K562 (cell line): Measurements from ENCODE around the gene PBRM1. TPM values are rescaled to one million over a fixed set of nuclear protein-coding genes. Genes with fewer than 3 reads are reported as not detected.

ENCODE experiments used
- ATAC-seq: fragments of 200-7000 bp; cut with Tn5 transposase; 3 replicates; pipeline ENCODE4 v1.9.1; 2020; ENCODE audit warnings: moderate library complexity
- BruUV-seq: library from RNA; stranded (reverse); fragments of 400-500 nt; replicated peaks from 2 replicates; lab custom pipeline; 2021; lab: Mats Ljungman, UMichigan
- CTCF ChIA-PET: fragments of 300-600 bp; formaldehyde crosslinking; extraction: SDS; loops from one replicate; lab custom pipeline; 2021; ENCODE audit warnings: low intra/inter-chr PET ratio; lab: Yijun Ruan, JAX
- POLR2A ChIA-PET: fragments of 300-600, 350-650 bp; sonication (Branson Sonifier 250); formaldehyde crosslinking; extraction: SDS; loops from one replicate; lab custom pipeline; 2021; ENCODE audit warnings: antibody characterized with exemption, inconsistent platforms; lab: Yijun Ruan, JAX
- DNase-seq, 4 experiments: peaks; one replicate each; pipeline versions ENCODE4 v3.0.0 to v3.0.0-alpha.2; 2011 to 2018; ENCODE audit warnings: low spot score in 3 of 4, mixed read lengths in 3 of 4; ENCODE audit errors: extremely low read depth in 1 of 4
- FAIRE-seq: peaks from 2 replicates; lab custom pipeline; 2011; peaks lifted over from hg19 to GRCh38; lab: Jason Lieb, UNC
- H2AFZ ChIP-seq: 2 replicates; pipeline ENCODE4 v1.6.0; 2011; ENCODE audit warnings: low read depth, low read length, control low read depth, inconsistent platforms
- H3K27ac ChIP-seq: fragments of 200-600 bp; 3 replicates; pipeline ENCODE4 v1.8.0; 2011; ENCODE audit warnings: low read depth, mild to moderate bottlenecking, control low read depth, inconsistent platforms, low read length, moderate library complexity, mixed read lengths; ENCODE audit errors: extremely low read depth
- H3K27me3 ChIP-seq, 2 experiments: fragments of 300-600 bp in 1 of 2; 2 replicates in 1 of 2; 3 replicates in 1 of 2; pipeline versions ENCODE4 v1.6.0 to v1.8.0; 2011; ENCODE audit warnings: inconsistent platforms in 2 of 2, low read length in 2 of 2, mild to moderate bottlenecking in 1 of 2, mixed read lengths in 1 of 2, moderate library complexity in 1 of 2; ENCODE audit not compliant: control insufficient read depth in 2 of 2, insufficient read depth in 2 of 2
- H3K36me3 ChIP-seq: fragments of 300-600 bp; 3 replicates; pipeline ENCODE4 v1.8.0; 2011; ENCODE audit warnings: mild to moderate bottlenecking, low read length, inconsistent platforms; ENCODE audit not compliant: control insufficient read depth, insufficient read depth
- H3K4me1 ChIP-seq, 2 experiments: fragments of 200-600 bp in 1 of 2; replicated peaks in 1 of 2; 2 replicates in 1 of 2; 3 replicates in 1 of 2; pipeline versions ENCODE4 v1.5.1 to v1.8.0; 2011; ENCODE audit warnings: inconsistent platforms in 2 of 2, low read length in 2 of 2, mild to moderate bottlenecking in 1 of 2, mixed read lengths in 1 of 2, moderate library complexity in 1 of 2; ENCODE audit not compliant: control insufficient read depth in 2 of 2, insufficient read depth in 2 of 2
- H3K4me2 ChIP-seq: 2 replicates; pipeline ENCODE4 v1.6.1; 2011; ENCODE audit warnings: low read length, control low read depth, inconsistent platforms, mixed read lengths; ENCODE audit not compliant: insufficient read depth
- H3K4me3 ChIP-seq: fragments of 200-600 bp; sonication (generic), shearing (Covaris generic); 2 replicates; pipeline ENCODE4 v1.5.1; 2016; ENCODE audit warnings: control low read depth, inconsistent platforms
- H3K79me2 ChIP-seq: fragments of 200-600 bp; 3 replicates; pipeline ENCODE4 v1.8.0; 2011; ENCODE audit warnings: low read length, inconsistent platforms; ENCODE audit not compliant: control insufficient read depth, insufficient read depth
- H3K9ac ChIP-seq, 2 experiments: 2 replicates each; pipeline versions ENCODE4 v1.6.0 to v1.6.1; 2011; ENCODE audit warnings: low read depth in 2 of 2, low read length in 2 of 2, control low read depth in 1 of 2, inconsistent platforms in 1 of 2, mild to moderate bottlenecking in 1 of 2, mixed read lengths in 1 of 2; ENCODE audit not compliant: insufficient read depth in 1 of 2
- H3K9me1 ChIP-seq: one replicate; pipeline ENCODE4 v1.6.0; 2011; ENCODE audit warnings: inconsistent platforms, mild to moderate bottlenecking, low read length, moderate library complexity; ENCODE audit not compliant: control insufficient read depth, insufficient read depth
- H3K9me3 ChIP-seq: replicated peaks from 2 replicates; pipeline ENCODE4 v1.5.1; 2011; ENCODE audit warnings: low read depth, low read length, inconsistent platforms; ENCODE audit not compliant: control insufficient read depth, insufficient read depth
- H4K20me1 ChIP-seq: replicated peaks from 2 replicates; pipeline ENCODE4 v1.6.1; 2011; ENCODE audit warnings: low read length, inconsistent platforms, mixed read lengths; ENCODE audit not compliant: control insufficient read depth, insufficient read depth
- CBX3 ChIP-seq, 2 experiments: IDR thresholded peaks; 1 replicate in 1 of 2; 2 replicates in 1 of 2; pipeline ENCODE4 v1.6.1; 2012; ENCODE audit warnings: inconsistent platforms in 2 of 2, low read length in 2 of 2, borderline replicate concordance in 1 of 2, control low read depth in 1 of 2
- CLOCK ChIP-seq: fragments of 250-450 bp; sonication (Bioruptor Pico); IDR thresholded peaks from 2 replicates; pipeline ENCODE4 v1.4.0; 2020; ENCODE audit warnings: mild to moderate bottlenecking, moderate library complexity, borderline replicate concordance
- HMG20A ChIP-seq: fragments of 450-650 bp; formaldehyde crosslinking; conservative IDR thresholded peaks from 2 replicates; pipeline ENCODE4 v1.4.0; 2020; ENCODE audit warnings: mild to moderate bottlenecking, mixed read lengths
- NFIX ChIP-seq: fragments of 250-450 bp; sonication (Bioruptor Pico); IDR thresholded peaks from 2 replicates; pipeline ENCODE4 v1.4.0; 2020; ENCODE audit warnings: low read depth, mild to moderate bottlenecking, moderate library complexity
- OTX1 ChIP-seq: fragments of 450-650 bp; formaldehyde crosslinking; IDR thresholded peaks from 2 replicates; pipeline ENCODE4 v1.4.0; 2022; ENCODE audit warnings: mild to moderate bottlenecking
- SIN3A ChIP-seq, 2 experiments: fragments of 150-350 bp in 1 of 2; IDR thresholded peaks; 2 replicates each; pipeline ENCODE4 v1.6.1; 2011 to 2016; ENCODE audit warnings: borderline replicate concordance in 2 of 2, low read depth in 2 of 2, low read length in 2 of 2, mild to moderate bottlenecking in 2 of 2, moderate library complexity in 2 of 2; ENCODE audit not compliant: control insufficient read depth in 1 of 2
- SIN3B ChIP-seq: fragments of 450-650 bp; IDR thresholded peaks from 2 replicates; pipeline ENCODE4 v1.6.1; 2017; ENCODE audit warnings: low read depth, mild to moderate bottlenecking, moderate library complexity
- SP1 ChIP-seq: sonication (generic); formaldehyde crosslinking; IDR thresholded peaks from 2 replicates; pipeline ENCODE4 v1.8.1; 2022; ENCODE audit warnings: mild to moderate bottlenecking, missing genetic modification reagents
- TARDBP ChIP-seq: fragments of 450-650 bp; IDR thresholded peaks from 2 replicates; pipeline ENCODE4 v1.6.1; 2016
- ZEB2 ChIP-seq: fragments of 450-650 bp; IDR thresholded peaks from 2 replicates; pipeline ENCODE4 v1.6.1; 2016
- ZNF354B ChIP-seq: fragments of 250-450 bp; sonication (Bioruptor Pico); IDR thresholded peaks from 2 replicates; pipeline ENCODE4 v1.4.0; 2020
- ZNF431 ChIP-seq: sonication (generic); formaldehyde crosslinking; IDR thresholded peaks from 2 replicates; pipeline ENCODE4 v1.8.0; 2022; ENCODE audit warnings: mild to moderate bottlenecking, missing genetic modification reagents
- WGBS: fragments of 100-300 bp; shearing (Covaris generic); methylation state at CpG from one replicate; pipeline ENCODE4 v1.1.6; 2016; ENCODE audit warnings: low coverage, mixed read lengths; ENCODE audit not compliant: insufficient coverage; ENCODE audit errors: missing lambda C conversion rate; 5-methylcytosine and 5-hydroxymethylcytosine counted together
- in situ Hi-C: fragments of 300-500 bp; cut with MboI; formaldehyde crosslinking; loops from 4 replicates; pipeline ENCODE4 v1.15.0; 2018; ENCODE audit warnings: inconsistent platforms, mixed read lengths
- intact Hi-C: fragments of 100-400 bp; cut with micrococcal nuclease; formaldehyde crosslinking; loops from 2 replicates; pipeline ENCODE4 v1.14.2; 2022
- polyA plus RNA-seq, 8 experiments: library from polyadenylated mRNA; depleted of rRNA in 4 of 8; stranded (reverse) in 5 of 8; unstranded in 3 of 8; fragments of >200 nt; fragmentation: Nextera tagmentation in 2 of 8; fragmentation: Illumina TruSeq in 1 of 8; extraction: Ambion mirVana in 2 of 8; extraction: Trizol in 1 of 8; gene quantifications; 2 replicates each; pipeline versions ENCODE4 v1.2.1 to v1.2.3, GENCODE V29; 2011 to 2014; ENCODE audit warnings: inconsistent platforms in 1 of 8, missing spikeins in 1 of 8
- total RNA-seq, 7 experiments: library from RNA; depleted of rRNA in 6 of 7; stranded (reverse); fragments of >200 nt in 6 of 7; fragmentation: Illumina TruSeq in 2 of 7; extraction: Trizol in 2 of 7; gene quantifications; 2 replicates each; pipeline versions ENCODE4 v1.2.1 to v1.2.3, GENCODE V29; 2011 to 2021; ENCODE audit warnings: low replicate concordance in 1 of 7

Gene PBRM1
- total and polyA plus RNA-seq, 9 of the 15 experiments (the other 6 are each of a cell fraction or from before 2014, with no cell fraction given): 3.9 to 31.8 (median 19.0) TPM

GRCh38 chr3:52495777-52496602 lies 189.7 kb downstream of the PBRM1 start:
- BruUV-seq: no TSS peak
- Histone ChIP-seq H3K27ac (no peak overlapping the region), H3K4me1 (peaks cover 5 to 40% of the 10 kb centered on the region in 2 experiments; a peak in 3 of 5 replicates), H4K20me1 (no peaks in the 10 kb centered on the region), H3K4me2 (no peak overlapping the region), H3K4me3 (no peak overlapping the region), H3K79me2 (no peaks in the 10 kb centered on the region), H3K27me3 (no peaks in the 10 kb centered on the region), H3K9me3 (no peaks in the 10 kb centered on the region), H3K9me1 (no peaks in the 10 kb centered on the region), H3K9ac (no peak overlapping the region; a peak in 1 of 4 replicates), H2AFZ (no peak overlapping the region), H3K36me3 (peaks cover 18% of the 10 kb centered on the region; the same call in 2 of the 3 replicates)
- ChIA-PET POLR2A (interaction anchor here (0.6 to 0.7 kb wide), 2 partner anchors 17 to 24 kb away, joined by 3 read pairs; no protein-coding TSS in a partner anchor), CTCF (no interaction called here)
- intact Hi-C loops: no loop called here
- ATAC-seq (no peak), FAIRE-seq (no peak), DNase-seq (no peak)
- in situ Hi-C loops: no loop called here
- 35% methylated on average over 12 of the region's 16 CpGs for WGBS
- TF ChIP-seq SIN3A (IDR thresholded peaks at IDR 0.05; ENCODE audit: borderline replicate concordance in 2 of 2, control insufficient read depth in 1 of 2, low read depth in 2 of 2, low read length in 2 of 2) (no peak), SP1 (CRISPR knock-in tag) (no peak), ZEB2 (no peak), SIN3B (no peak), HMG20A (CRISPR knock-in tag) (no peak), CBX3 (IDR thresholded peaks at IDR 0.05; ENCODE audit: borderline replicate concordance in 1 of 2, low read length in 2 of 2) (no peak), OTX1 (CRISPR knock-in tag) (no peak), NFIX (CRISPR knock-in tag) (no peak), ZNF431 (no peak), CLOCK (CRISPR knock-in tag) (no peak), ZNF354B (no peak), TARDBP (no peak)
